Panc1 (cell line): ENCODE results near the gene SRSF3. TPM values are rescaled to one million over a fixed set of nuclear protein-coding genes. Genes with fewer than 3 reads are reported as not detected.
"Not testable (repeated sequence)": the region's sequence is repeated elsewhere in the genome, so short reads cannot be mapped to it uniquely, and the experiment has no call there.

Experiments
- ATAC-seq: fragments of 200-7000 bp; cut with Tn5 transposase; 2 replicates; pipeline ENCODE4 v1.9.1; 2020; ENCODE audit warnings: mild to moderate bottlenecking, moderate library complexity
- BruUV-seq: library from RNA; stranded (reverse); fragments of 400-500 nt; replicated peaks from 2 replicates; lab custom pipeline; 2021; lab: Mats Ljungman, UMichigan
- CTCF ChIA-PET: fragments of 300-600 bp; sonication (Branson Sonifier 250); formaldehyde crosslinking; loops from one replicate; lab custom pipeline; 2022; ENCODE audit warnings: antibody characterized with exemption; lab: Charles Lee
- POLR2A ChIA-PET: fragments of 300-600 bp; sonication (Branson Sonifier 250); formaldehyde crosslinking; loops from one replicate; lab custom pipeline; 2022; ENCODE audit warnings: antibody characterized with exemption; lab: Charles Lee
- DNase-seq: peaks from one replicate; pipeline ENCODE4 v3.0.0-alpha.2; 2010; ENCODE audit warnings: low read depth, low spot score
- H3K27ac ChIP-seq: 2 replicates; pipeline ENCODE4 v1.5.1; 2011; ENCODE audit warnings: mild to moderate bottlenecking, low read length, inconsistent platforms
- H3K27me3 ChIP-seq: fragments of 200-500 bp; sonication (Bioruptor generic); 2 replicates; pipeline ENCODE4 v1.6.0; 2014; ENCODE audit warnings: low read length, inconsistent platforms; ENCODE audit not compliant: control insufficient read depth, insufficient read depth
- H3K36me3 ChIP-seq: fragments of 200-500 bp; sonication (Bioruptor generic); 2 replicates; pipeline ENCODE4 v1.5.1; 2014; ENCODE audit warnings: inconsistent platforms, mild to moderate bottlenecking, low read length, moderate library complexity; ENCODE audit not compliant: control insufficient read depth, insufficient read depth
- H3K4me1 ChIP-seq: 2 replicates; pipeline ENCODE4 v1.5.1; 2011; ENCODE audit warnings: inconsistent platforms, mild to moderate bottlenecking, low read length, moderate library complexity; ENCODE audit not compliant: control insufficient read depth, insufficient read depth
- H3K4me3 ChIP-seq, 2 experiments: 2 replicates each; pipeline ENCODE4 v1.5.1; 2011 to 2012; ENCODE audit warnings: low read depth in 2 of 2, low read length in 2 of 2, mild to moderate bottlenecking in 2 of 2, inconsistent platforms in 1 of 2, moderate library complexity in 1 of 2
- H3K9me3 ChIP-seq: fragments of 200-500 bp; sonication (Bioruptor generic); 2 replicates; pipeline ENCODE4 v1.5.1; 2014; ENCODE audit warnings: low read depth, mild to moderate bottlenecking, inconsistent platforms, low read length, moderate library complexity; ENCODE audit not compliant: control insufficient read depth, insufficient read depth
- POLR2AphosphoS5 ChIP-seq: IDR thresholded peaks from 2 replicates; pipeline ENCODE4 v1.6.1; 2012; ENCODE audit warnings: mild to moderate bottlenecking, low read depth, low read length, moderate library complexity
- SIN3A ChIP-seq: IDR thresholded peaks from 2 replicates; pipeline ENCODE4 v1.6.1; 2012; ENCODE audit warnings: low read depth, mild to moderate bottlenecking, low read length, moderate library complexity, borderline replicate concordance; ENCODE audit not compliant: insufficient read depth
- TCF7L2 ChIP-seq: IDR thresholded peaks from 2 replicates; pipeline ENCODE4 v1.6.1; 2011; ENCODE audit warnings: mild to moderate bottlenecking, low read depth, low read length, inconsistent platforms
- in situ Hi-C: cut with HindIII; loops from 2 replicates; pipeline ENCODE4 v1.10.0; 2016; ENCODE audit warnings: low sequenced_read_pairs, low pct_unique_long_range_greater_than_20kb
- intact Hi-C: fragments of 100-400 bp; cut with micrococcal nuclease; formaldehyde crosslinking; loops from one replicate; pipeline ENCODE4 v1.10.0; 2022; ENCODE audit not compliant: unreplicated experiment
- total RNA-seq: library from RNA; stranded (reverse); gene quantifications from one replicate; pipeline ENCODE4 v1.2.1, GENCODE V29; 2021; ENCODE audit not compliant: unreplicated experiment
- TF ChIP-seq, protein P1 (sequence below), 2 experiments: IDR thresholded peaks; 2 replicates each; pipeline ENCODE4 v1.6.1; 2011 to 2012; ENCODE audit warnings: low read depth in 2 of 2, control low read depth in 1 of 2, low read length in 1 of 2, mild to moderate bottlenecking in 1 of 2, moderate library complexity in 1 of 2; ENCODE audit not compliant: insufficient read depth in 1 of 2
- TF ChIP-seq, protein P2 (sequence below): fragments of 450-650 bp; IDR thresholded peaks from 2 replicates; pipeline ENCODE4 v1.5.1; 2017; ENCODE audit warnings: mild to moderate bottlenecking

Gene SRSF3
- total RNA-seq, 1 experiment from 2014 or later = 356 TPM

DNA sequence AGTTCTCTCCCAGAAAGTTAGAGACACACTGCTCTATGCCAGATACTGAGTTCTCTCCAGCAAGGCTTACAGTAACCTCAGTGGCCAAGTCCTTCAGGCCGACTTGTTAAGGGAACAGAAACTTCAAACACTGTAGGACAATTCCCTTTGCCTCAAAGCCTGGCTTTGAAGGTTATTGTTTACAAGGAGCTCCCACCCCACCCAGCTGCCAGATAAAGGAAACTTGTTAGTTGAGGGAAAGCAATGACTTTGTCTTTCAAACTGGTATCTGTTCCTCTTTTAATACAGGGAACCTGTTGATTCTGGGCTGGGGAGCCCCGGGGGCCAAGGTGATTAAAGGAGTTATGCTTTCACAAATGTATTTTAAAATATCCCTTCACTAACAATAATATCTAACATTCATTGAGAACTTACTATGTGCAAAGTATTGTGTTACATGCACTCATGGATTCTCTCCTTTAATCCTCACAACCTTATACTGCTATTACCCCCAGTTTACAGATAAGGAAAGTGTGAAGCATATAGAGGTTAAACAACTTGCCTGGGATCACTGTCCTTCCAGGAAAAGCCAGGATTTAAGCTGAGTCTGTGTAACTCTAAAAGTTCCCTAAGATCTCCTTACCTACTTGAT, 56.8 kb downstream of the SRSF3 start:
- ChIA-PET CTCF (interaction anchor here (0.8 kb wide), 1 partner anchor 16 kb away, joined by 3 read pairs; no protein-coding TSS in a partner anchor), POLR2A (no interaction called here)
- intact Hi-C loops (no loop called here), in situ Hi-C loops (no loop called here)
- no peaks in the 10 kb centered on the region for H3K4me1 ChIP-seq
- no peak overlapping the region for H3K27ac ChIP-seq
- ATAC-seq = peak; percentile 55; the same call in 1 of the 2 replicates
- no peaks in the 10 kb centered on the region for H3K9me3 ChIP-seq
- no peaks in the 10 kb centered on the region for H3K27me3 ChIP-seq
- TF ChIP-seq SIN3A = no peak
- TF ChIP-seq, protein P1, sequence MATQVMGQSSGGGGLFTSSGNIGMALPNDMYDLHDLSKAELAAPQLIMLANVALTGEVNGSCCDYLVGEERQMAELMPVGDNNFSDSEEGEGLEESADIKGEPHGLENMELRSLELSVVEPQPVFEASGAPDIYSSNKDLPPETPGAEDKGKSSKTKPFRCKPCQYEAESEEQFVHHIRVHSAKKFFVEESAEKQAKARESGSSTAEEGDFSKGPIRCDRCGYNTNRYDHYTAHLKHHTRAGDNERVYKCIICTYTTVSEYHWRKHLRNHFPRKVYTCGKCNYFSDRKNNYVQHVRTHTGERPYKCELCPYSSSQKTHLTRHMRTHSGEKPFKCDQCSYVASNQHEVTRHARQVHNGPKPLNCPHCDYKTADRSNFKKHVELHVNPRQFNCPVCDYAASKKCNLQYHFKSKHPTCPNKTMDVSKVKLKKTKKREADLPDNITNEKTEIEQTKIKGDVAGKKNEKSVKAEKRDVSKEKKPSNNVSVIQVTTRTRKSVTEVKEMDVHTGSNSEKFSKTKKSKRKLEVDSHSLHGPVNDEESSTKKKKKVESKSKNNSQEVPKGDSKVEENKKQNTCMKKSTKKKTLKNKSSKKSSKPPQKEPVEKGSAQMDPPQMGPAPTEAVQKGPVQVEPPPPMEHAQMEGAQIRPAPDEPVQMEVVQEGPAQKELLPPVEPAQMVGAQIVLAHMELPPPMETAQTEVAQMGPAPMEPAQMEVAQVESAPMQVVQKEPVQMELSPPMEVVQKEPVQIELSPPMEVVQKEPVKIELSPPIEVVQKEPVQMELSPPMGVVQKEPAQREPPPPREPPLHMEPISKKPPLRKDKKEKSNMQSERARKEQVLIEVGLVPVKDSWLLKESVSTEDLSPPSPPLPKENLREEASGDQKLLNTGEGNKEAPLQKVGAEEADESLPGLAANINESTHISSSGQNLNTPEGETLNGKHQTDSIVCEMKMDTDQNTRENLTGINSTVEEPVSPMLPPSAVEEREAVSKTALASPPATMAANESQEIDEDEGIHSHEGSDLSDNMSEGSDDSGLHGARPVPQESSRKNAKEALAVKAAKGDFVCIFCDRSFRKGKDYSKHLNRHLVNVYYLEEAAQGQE (IDR thresholded peaks at IDR 0.05; ENCODE audit: insufficient read depth in 1 of 2, low read depth in 2 of 2, low read length in 1 of 2) = no peak
- TF ChIP-seq TCF7L2 = no peak
- TF ChIP-seq POLR2AphosphoS5 = no peak
- TF ChIP-seq, protein P2, sequence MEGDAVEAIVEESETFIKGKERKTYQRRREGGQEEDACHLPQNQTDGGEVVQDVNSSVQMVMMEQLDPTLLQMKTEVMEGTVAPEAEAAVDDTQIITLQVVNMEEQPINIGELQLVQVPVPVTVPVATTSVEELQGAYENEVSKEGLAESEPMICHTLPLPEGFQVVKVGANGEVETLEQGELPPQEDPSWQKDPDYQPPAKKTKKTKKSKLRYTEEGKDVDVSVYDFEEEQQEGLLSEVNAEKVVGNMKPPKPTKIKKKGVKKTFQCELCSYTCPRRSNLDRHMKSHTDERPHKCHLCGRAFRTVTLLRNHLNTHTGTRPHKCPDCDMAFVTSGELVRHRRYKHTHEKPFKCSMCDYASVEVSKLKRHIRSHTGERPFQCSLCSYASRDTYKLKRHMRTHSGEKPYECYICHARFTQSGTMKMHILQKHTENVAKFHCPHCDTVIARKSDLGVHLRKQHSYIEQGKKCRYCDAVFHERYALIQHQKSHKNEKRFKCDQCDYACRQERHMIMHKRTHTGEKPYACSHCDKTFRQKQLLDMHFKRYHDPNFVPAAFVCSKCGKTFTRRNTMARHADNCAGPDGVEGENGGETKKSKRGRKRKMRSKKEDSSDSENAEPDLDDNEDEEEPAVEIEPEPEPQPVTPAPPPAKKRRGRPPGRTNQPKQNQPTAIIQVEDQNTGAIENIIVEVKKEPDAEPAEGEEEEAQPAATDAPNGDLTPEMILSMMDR = no peak
- no peak overlapping the region for H3K4me3 ChIP-seq
- no TSS peak for BruUV-seq
- no peak for DNase-seq
- no peaks in the 10 kb centered on the region for H3K36me3 ChIP-seq

DNA sequence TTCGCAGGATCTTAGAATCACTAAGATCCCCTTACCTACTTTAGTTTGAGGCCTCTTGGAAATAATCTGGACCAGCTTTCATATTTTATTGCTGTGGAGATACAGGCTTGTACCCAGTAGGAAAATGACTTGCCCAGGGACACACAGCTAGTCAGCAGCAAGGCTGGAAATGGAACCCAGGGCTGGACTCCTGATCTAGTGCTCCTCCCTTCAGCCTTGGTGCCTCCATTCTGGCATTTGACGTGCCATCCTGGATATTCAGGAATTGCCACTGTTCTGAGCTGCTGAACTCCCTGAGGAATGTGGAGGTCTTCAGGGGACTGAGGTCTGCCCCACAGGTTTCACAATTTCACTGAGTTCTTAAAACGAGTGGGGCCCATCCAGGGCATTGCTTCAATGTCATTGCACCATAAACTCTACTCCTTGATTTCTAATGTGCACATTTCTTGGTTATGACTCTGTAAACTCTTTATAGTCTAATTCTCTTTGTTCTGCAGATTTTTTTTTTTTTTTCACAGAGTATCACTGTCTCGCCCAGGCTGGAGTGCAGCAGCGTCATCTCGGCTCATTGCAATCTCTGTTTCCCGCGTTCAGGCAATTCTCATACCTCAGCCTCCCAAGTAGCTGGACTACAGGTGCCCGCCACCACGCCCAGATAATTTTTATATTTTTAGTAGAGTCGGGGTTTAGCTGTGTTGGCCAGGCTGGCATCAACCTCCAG, 57.7 kb downstream of the SRSF3 start:
- H3K4me3 ChIP-seq = no peak overlapping the region
- ChIA-PET CTCF (interaction anchor here (0.6 to 0.8 kb wide), 3 partner anchors 17 to 400 kb away, joined by 3 to 5 read pairs (median 5); partner anchors contain the start of gene CDKN1A), POLR2A (no interaction called here)
- no peaks in the 10 kb centered on the region for H3K9me3 ChIP-seq
- TF ChIP-seq, protein P2 = no peak
- no peak for TF ChIP-seq POLR2AphosphoS5
- TF ChIP-seq TCF7L2 = no peak
- TF ChIP-seq, protein P1 (IDR thresholded peaks at IDR 0.05; ENCODE audit: insufficient read depth in 1 of 2, low read depth in 2 of 2, low read length in 1 of 2) = no peak
- no peak for TF ChIP-seq SIN3A
- no peaks in the 10 kb centered on the region for H3K27me3 ChIP-seq
- no peaks in the 10 kb centered on the region for H3K4me1 ChIP-seq
- ATAC-seq (no peak), DNase-seq (no peak)
- no peaks in the 10 kb centered on the region for H3K36me3 ChIP-seq
- BruUV-seq = no TSS peak
- H3K27ac ChIP-seq = no peak overlapping the region
- in situ Hi-C loops = no loop called here
- intact Hi-C loops = no loop called here

DNA sequence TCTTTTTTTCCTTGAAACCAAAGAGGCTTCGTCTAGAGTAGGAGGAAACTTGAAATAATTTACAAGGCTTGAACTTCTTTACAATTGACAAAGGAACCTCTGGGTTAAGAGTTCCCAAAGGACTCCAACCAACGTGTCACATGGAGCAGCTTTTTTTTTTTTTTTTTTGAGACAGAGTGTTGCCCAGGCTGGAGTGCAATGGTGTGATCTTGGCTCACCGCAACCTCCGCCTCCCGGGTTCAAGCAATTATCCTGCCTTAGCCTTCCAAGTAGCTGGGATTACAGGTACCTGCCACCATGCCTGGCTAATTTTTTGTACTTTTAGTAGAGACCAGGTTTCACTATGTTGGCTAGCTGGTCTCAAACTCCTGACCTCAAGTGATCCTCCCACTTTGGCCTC, 60.3 kb downstream of the SRSF3 start:
- H3K4me1 ChIP-seq, H3K36me3 ChIP-seq, H3K27ac ChIP-seq, H3K27me3 ChIP-seq, intact Hi-C loops, H3K4me3 ChIP-seq, H3K9me3 ChIP-seq, DNase-seq, in situ Hi-C loops, BruUV-seq, ATAC-seq: not testable (repeated sequence)
- POLR2A ChIA-PET = interaction anchor here (0.7 kb wide), 1 partner anchor 41 kb away, joined by 8 read pairs; no protein-coding TSS in a partner anchor
- CTCF ChIA-PET = interaction anchor here (0.7 kb wide), 1 partner anchor 40 kb away, joined by 12 read pairs; no protein-coding TSS in a partner anchor
